Choroid plexus epithelial cell (primary cell): ENCODE data around the gene INSRR.

Experiments used
- DNase-seq: peaks from one replicate; pipeline ENCODE4 v3.0.0-alpha.2; 2010; ENCODE audit warnings: low read depth
- H3K4me3 ChIP-seq: 2 replicates; pipeline ENCODE4 v1.5.1; 2011; ENCODE audit warnings: low read depth, mild to moderate bottlenecking, control low read depth, low read length, moderate library complexity
- CTCF ChIP-seq: conservative IDR thresholded peaks from 2 replicates; pipeline ENCODE4 v1.5.1; 2011; ENCODE audit warnings: low read depth, mild to moderate bottlenecking, control low read depth, inconsistent platforms, low read length, moderate library complexity

The INSRR gene

DNA sequence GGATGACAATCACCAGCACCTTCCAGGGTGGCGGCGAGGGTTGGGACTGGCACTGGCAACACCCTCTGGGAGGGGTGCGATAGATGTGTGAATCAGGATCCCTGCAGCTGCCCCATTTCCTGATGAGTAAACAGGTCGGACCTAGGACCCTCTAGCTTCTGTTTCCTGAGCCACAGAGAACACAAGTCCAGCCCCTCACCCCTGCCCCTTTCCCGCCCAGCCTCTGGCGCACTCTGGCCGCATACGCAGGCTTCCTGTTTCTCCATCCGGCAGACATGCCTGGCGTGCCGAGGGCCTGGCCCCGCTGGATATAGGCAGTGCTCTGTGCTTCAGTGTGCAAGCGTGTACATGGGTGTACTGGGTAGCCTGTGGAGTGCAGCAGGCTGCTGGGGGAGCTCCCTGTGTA, 39.2 kb upstream of the INSRR start:
- peak; percentile 86 for DNase-seq
- no peak overlapping the region for H3K4me3 ChIP-seq
- no peak for TF ChIP-seq CTCF

- no peak for TF ChIP-seq CTCF
- H3K4me3 ChIP-seq = no peak overlapping the region
- DNase-seq = peak; percentile 66
These were observed 38.3 kb upstream of the INSRR start for GRCh38 chr1:156897078-156897825.

GRCh38 chr1:156896490-156897033, 37.6 kb upstream of the INSRR start:
- DNase-seq = peak; percentile 69
- H3K4me3 ChIP-seq = no peak overlapping the region
- TF ChIP-seq CTCF = no peak

- no peak for DNase-seq
- no peak overlapping the region for H3K4me3 ChIP-seq
- TF ChIP-seq CTCF = no peak
These were observed 37.0 kb upstream of the INSRR start for GRCh38 chr1:156895927-156896326.

DNA sequence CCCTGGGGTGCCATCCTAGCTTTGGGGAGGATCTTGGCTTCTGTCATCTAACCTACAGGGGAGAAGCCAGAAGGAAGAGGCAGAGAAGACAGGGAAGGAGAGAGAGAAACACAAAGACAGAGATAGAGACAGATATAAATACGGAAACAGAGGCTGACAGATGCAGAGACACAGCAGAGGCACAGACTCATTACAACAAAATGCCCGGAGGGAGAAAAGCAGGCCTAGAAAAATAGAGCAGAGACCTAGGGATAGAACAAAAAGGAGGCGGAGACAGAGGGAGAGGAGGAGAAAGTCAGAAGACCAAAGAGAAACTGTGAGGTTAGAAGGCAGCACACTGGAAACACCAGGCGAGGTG, 36.5 kb upstream of the INSRR start:
- H3K4me3 ChIP-seq = peak overlapping the region; percentile 8
- peak; percentile 44 for DNase-seq
- no peak for TF ChIP-seq CTCF

GRCh38 chr1:156894711-156895454, 36.0 kb upstream of the INSRR start:
- DNase-seq = peak; percentile 51
- H3K4me3 ChIP-seq = peak overlapping the region; percentile 62
- no peak for TF ChIP-seq CTCF

DNA sequence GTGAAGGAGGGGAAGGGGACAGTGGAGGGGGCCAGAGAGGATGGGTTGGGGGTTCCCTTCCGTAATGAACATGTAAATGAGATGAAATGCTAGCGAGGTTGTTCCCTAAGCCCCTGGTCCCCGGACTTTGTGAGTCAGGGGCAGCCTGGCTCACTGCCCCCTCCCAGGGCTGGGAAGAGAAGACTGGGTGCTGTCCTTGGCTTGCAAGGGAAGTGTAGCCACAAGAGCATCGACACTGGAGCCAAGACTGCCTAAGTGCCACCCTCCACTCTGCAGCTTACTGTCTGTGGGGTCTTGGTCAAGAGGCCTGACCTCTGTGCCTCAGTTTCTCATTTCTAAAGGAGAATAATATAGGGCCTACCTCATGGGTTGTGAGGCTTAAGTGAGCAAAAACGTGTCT, 35.1 kb upstream of the INSRR start:
- H3K4me3 ChIP-seq = peak overlapping the region; percentile 62
- no peak for TF ChIP-seq CTCF
- DNase-seq = no peak
